Activated CD8-positive, alpha-beta memory T cell treated with anti-CD3 and anti-CD28 coated beads for 24 hours (primary cell): Measurements from ENCODE around the gene DNAH7.
"Not testable (repeated sequence)": the region's sequence is repeated elsewhere in the genome, so short reads cannot be mapped to it uniquely, and the experiment has no call there.

Experiments used
- DNase-seq: peaks from one replicate; pipeline ENCODE4 v3.0.0-alpha.2; 2020

DNAH7 gene

DNA sequence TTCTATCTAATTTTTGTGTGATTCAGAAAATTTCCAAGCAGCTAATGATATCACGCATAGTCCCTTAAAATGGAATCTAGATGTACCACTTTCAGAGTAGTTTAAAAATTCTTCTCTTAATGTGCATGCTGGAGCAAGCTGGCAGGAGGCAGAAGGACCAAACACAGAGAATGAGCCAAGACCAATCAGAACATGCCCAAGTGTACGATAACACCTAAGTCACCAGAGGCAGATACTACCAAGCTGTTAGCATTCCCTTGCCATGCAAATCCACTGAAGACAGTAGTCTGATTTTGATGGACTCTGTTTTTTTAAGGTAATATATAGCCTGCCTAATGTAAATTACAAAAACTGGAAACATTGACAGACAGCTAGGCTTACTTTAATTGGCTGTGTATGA, 109.3 kb downstream of the DNAH7 start:
- DNase-seq = no peak

DNA sequence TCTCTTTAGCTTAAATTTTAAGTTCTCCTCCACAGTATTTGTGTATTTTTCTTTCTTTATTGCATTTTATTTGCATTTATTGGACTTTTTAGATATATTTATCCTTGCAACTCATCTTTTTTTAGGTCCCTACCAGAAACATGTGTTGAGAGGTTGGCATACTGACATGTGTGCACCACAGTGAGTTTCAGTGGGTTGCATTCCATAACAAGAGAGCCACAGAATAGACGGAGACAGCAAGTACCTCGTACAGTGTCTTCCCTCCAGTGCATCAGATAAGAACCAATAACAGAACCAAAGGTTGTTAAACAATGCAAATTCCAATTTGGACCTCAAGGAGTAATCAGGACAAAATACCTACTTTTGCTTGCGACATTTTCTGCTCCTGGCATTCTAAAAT, 111.9 kb downstream of the DNAH7 start:
- DNase-seq = no peak

DNA sequence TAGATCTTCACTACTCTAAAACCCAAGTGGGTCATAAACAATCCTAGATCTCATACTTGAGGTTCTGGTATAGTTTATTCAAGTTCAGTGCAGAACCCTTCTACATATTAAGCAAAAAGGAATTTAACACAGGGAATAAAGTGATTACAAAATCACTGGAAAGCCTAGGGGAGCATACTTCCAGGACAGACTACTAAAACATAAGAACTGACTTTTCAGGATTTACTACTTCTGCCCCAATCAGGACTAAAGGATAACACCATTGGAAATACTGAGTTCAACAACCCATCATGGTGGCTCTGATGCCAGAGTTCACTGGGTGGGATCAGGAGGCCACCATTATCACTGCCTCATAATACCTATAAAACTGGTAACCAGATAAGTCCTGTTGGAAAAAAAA, 123.6 kb downstream of the DNAH7 start:
- no peak for DNase-seq

DNA sequence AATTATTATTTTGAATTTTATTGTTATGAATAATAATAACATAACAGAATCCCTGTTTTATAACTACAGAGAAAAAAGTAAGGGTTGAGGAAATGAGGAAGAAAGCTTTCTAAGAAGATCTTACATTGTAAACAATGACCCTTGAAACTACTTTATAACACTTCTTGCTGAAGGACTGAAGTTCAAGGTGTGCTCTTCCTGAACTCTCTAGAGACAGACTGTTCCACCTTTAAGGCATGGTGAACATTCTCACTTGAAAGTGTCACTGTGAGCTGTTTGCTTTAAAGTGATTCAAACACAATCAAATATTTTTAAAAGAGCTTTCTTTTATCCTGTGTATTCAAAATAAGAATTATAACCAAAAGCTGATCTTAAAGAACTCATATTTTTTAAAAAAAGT, 131.5 kb downstream of the DNAH7 start:
- DNase-seq = no peak

DNA sequence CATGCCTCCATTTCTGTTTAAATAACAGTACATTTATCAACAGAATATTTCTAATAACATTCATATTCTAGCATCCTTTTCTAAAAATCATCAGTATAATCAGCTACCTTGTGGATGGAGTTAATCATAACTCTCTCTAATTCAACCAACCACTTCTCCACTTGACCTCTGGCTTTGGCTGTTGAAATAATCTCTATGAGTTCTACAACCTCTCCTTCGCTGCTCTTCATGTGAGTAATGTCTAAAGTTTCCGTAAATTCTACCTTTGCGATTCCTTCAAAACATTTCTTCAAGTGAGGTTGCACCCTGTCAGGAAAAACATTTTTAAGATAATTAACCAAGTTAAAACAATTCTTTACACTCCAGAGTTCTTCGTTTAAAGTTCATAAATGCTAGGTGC, 134.2 kb downstream of the DNAH7 start:
- DNase-seq = no peak

DNA sequence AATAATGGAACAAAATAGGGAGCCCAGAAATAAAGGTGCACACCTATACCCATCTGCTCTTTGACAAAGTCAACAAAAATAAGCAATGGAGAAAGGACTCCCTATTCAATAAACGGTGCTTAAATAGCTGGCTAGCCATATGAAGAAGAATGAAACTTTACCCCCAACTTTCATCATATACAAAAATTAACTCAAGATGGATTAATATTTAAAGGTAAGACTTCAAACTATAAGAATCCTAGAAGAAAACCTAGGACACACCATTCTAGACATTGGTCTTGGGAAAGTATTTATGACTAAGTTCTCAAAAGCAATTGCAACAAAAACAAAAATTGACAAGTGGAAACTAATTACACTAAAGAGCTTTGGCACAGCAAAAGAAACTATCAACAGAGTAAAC, 139.1 kb downstream of the DNAH7 start:
- no peak for DNase-seq

DNA sequence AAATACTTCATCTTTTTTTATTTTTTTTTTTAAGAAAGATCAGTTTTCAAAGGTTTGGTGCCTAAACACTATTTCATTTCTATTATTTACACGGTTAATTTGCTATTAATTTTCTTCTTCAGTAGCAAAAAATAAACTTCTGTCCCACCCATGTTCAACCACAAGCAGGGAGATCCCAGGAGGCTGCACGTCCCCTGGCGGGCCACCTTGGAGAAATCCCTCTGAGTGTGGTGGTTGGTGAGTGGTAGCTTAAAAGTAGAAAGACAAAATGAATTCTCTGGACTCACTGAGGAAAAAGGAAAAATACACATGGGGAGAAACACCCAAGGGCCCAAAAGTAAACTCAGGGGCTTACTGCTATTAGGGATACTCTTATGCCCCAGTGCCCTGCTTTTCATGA, 143.5 kb downstream of the DNAH7 start:
- no peak for DNase-seq

DNA sequence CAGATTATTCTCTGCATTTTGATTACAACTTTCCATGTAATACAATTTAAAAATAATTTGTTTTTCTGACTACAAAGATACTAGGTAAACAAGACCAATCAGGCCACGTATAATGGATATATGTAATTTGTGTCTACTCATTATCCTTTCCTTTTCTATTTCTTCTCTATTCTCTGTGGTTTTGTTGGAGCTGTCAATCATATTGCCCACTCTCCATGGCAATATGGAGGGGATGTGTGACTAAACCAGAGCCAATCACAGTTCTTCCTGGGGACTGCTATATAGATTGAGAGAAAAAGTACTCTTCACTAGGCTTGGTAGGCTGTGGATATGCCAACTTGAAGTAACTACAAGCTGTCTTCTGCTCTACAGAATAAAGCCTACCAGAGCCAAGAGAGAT, 144.7 kb downstream of the DNAH7 start:
- no peak for DNase-seq

DNA sequence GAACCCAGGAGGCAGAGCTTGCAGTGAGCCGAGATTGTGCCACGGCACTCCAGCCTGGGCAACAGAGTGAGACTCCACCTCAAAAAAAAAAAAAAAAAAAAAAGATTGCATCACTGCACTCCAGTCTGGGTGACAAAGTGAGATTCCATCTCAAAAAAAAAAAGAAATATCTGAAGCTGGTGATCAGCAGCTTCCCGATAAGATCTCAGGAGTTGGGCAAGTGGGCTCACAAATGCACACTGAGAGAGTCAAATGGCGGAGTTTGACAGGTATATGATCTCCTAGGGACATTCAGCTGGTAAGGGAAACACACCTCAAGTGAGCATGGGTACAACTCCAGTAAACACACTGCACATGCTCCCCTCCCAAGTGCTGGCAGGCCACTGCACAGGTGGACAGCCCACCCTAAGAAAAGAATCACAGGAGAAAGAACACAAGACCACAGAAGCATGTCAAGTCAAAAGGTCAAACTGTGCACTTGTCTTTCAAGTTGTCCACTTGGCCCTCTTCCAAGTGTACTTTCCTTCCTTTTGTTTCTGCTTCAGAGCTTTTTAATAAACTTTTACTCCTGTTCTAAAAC, 151.5 kb downstream of the DNAH7 start:
- DNase-seq = not testable (repeated sequence)

DNA sequence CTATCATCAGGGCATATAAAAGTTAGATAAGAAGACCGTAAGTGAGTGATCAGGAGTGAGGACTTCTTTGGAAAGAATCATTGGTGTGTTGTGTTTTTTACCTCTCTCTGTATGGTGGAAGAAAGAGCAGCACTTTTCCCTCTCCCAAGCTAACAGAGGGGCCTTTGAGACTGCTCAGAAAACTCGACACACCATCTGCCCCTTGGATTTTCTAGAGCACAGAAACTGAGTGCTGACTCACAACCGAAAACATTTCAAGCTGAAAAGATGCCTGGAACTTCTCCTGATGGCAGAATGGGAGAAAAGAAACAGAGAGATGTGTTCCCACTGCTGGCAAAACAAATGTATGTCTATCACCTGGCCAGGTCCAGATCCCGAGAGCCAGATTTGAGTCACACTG, 156.6 kb downstream of the DNAH7 start:
- no peak for DNase-seq

DNA sequence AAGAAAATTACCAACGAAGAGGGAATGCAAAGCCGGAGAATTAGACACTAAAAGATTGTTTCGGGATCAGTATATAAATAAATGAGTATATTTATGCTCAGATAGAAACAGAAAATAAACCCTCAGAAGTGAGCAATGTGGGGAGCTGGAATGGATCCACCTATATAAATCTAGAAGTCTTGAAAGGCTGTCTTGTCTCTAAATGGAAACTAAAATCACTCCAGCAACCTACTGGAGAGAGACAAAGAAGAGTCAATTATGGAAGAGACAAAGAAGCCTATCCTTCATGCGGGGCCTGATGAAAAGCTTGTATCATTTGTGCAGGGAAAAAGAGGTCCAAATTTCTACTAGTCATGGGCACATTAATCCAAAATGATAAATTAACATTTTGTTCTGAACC, 158.1 kb downstream of the DNAH7 start:
- DNase-seq = no peak

DNA sequence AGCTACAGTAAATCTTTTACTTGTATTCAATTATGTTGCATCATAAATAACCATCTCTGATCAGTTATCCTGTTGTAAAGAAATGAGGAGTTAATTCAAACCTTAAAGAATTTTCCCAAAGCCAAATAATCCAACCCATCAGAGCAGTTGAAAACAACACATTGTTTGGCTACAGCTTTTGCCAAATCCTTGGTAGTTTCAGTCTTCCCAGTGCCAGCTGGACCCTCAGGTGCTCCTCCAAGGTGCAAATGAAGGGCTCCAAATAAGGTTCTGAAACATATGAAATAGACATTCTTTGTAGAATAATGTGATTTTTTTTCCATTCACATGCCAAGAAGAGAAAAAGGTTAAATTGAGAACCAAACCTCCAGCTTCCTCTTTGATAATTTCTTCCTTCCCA, 158.7 kb downstream of the DNAH7 start:
- DNase-seq = no peak

DNA sequence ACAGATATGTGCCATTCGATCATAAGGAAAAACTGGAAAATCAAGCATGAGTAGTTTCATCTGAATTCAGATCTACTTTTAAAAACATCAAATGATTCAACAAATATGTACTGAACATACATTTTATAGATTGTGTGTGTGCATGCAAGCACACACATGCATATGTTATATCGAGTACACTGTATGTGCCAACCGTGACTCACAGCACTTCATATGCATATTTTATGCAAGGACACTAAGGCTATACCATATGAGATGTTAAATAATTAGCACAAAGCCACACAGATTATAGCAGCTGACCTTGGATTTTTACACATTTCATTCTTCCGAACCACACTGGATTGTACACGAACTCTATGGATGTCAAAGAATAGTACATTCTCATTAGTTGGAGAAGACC, 161.2 kb downstream of the DNAH7 start:
- no peak for DNase-seq

DNA sequence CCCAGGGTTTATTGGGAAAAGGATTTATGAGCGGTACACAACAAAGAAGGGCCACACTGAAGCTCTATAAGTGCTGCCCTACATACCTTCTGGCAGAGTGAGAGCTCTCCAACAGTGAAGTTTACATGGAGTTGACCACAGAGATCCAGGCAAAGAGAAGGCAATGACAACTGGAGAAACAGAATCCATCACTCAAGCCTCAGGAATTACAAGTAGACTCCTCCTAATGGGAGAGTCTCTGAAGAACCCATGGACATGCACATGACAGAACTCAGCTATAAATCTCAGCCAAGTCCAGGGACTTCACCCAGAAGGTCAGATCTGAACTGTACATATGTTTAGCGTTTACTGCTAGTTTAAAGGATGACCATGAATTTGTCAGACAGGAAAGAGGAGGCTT, 164.7 kb downstream of the DNAH7 start:
- DNase-seq = no peak

DNA sequence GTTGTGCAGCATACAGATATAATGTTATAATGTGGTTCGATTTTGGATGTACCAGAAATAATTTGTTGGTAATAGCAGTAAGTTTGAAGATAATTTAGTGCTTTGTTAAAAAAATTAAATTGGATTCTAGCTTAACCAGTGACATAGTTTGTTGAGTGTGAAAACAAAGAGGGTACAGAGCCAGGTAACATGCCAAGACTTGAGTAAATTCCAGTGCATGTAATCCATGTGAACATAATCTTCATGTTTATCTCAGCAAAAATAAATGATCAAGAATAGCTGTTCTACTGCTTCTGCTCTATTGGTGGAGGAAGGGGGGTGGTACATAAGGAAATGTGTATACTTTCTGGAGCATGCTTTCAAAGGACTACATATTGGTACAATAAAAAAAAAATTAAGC, 165.8 kb downstream of the DNAH7 start:
- no peak for DNase-seq

DNA sequence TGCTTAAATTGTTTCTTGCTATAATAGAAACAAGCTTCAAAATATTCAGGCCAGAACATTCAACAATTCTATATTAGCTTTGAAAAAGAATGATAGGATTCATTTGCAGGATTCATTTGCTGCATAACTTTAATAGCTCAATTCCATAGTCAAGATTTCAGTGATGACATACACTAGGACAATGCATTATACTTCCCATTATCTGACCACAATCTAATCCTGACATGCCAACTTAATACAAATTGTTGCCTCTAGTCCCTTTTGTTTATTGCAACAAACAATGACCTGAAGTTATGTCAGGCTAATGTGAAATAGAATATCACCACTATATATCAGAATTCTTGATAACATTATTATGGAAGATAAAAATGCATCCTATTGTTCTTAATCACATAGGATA, 169.4 kb downstream of the DNAH7 start:
- no peak for DNase-seq

DNA sequence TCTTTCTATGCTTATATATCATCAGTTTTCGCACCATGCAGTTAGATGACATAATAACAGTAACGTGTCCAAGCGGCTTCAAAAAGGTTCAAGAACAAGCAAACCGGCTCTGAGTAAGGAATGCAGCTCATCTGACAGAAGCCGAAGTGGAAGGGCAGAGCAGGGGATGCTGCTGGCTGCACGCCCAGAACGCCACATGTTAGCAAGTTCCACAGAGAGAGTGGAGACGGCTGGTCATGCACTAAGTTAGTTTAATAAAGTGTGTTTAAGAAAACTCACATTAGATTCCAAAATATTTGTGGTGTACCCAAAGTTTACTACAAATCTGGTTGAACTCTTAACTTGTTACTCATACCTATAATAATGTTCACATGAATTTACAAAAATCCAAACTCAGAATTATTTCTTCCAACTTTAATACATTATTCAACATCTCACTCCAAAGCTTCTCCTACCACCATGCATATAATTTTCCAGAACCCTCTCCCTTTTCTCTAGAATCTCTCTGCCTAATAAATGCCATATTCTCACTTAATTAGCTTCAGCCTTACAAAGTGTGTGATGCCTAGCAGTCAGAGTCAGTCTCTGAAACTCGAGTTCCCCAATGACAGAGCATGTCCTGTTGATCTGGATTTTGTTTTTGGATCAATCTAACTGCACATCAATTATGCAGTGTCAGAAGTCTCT, 170.0 kb downstream of the DNAH7 start:
- no peak for DNase-seq

DNA sequence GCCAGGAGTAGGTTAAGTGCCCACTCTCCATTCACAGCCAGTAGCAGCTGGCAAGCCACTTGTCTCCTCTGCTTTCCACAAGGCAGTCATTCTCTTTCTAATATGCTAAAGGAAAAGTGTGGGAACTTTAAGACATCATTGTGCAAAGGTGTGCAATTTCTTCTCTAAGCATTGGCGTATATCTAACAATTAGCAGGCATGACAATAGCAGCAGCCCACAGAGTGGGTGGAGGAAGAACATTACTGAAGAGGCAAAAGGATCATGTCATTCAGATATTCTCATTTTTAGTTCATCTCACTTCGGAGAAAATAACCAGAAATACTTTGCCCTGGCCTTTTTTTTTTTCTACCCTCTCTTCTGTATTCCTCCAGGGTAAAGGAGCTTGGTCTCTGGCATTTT, 177.6 kb downstream of the DNAH7 start:
- no peak for DNase-seq

DNA sequence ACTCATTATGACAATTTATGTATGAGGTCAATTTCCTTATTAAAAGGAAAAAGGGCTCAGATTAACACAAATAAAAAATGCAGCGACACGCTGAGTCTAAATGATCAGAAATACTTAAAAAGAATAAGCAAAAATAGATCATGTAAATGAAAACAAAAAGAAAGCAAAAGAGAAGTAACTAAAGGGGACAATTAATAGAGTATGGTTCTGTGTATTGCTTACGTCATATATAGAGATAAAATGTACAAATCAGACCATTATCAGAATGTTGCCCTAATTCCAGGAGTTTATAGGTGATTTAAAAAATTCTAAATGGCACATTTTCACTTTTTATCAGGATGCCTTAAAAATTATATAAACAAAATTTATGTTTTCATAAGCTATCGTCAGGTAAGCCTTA, 189.5 kb downstream of the DNAH7 start:
- DNase-seq = no peak

DNA sequence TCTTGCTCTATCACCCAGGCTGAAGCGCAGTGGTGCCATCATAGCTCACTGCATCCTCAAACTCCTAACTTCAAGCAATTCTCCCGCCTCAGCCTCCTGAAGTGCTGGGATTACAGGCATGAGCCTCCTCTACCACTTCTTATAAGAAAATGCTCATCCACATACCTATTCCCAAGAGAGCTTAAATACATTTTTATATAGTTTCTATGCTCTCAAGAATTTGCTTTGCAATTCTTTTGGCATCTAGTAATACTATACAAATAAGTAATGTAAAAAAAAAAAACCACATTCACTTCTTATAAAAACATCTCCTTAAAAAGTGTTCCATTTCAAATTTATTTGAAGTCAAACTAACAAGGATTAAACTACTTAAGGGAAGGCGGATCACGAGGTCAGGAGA, 197.3 kb downstream of the DNAH7 start:
- no peak for DNase-seq

DNA sequence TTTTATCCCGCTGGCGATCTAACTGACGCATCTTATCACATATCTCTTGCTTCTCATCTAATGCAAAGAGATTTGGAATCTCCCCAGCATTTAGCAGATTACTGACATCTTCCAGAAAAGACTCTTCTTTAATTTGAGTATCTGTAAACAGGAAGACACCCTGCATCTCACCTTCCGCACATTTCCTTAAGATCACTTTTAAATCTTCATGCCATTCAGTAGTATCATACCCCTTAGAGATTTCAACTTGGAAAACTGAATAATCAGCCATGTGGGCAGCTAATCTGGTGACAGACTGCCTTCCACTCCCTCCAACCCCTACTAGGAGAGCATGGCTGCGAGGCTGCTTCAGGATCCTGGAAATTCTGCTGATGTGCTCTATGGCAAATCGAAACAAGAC, 204.3 kb downstream of the DNAH7 start:
- no peak for DNase-seq

DNA sequence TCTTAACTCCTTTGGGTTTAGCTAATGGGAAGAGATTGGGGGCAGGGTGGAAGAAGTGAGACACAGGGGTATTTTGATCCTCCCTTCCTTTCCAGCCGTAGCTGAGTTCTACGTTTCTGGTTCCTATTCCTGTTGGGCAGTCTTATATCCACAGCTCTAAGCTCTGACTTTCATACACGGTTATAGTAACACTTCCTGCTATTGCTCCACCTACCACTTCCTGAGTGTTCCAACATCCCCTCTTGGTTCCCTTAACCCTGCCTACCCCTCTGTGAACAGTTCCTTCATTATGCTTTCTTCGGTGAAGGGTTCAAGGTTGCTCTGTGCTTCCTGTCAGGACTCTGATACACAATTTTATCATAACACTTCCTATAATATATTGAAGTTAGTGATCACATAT, 205.1 kb downstream of the DNAH7 start:
- DNase-seq = no peak

DNA sequence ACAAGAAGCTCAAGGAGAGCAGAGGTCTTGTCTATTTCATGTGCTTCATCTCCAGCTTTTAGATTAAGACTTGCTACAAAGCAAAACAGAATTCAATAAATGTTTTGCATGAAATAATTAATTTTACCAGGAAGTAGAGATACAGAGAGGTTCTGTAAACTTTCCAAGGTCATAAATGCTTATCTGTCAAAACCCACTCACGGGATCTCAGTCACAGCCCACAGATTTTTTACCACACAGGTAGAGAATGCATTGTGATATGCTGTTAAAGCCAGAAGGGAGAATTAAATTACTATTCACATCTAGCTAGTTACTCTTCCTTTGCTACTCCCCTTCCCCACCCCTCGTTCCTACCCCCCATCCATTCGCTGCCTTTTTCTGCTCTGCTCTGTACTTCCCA, 205.5 kb downstream of the DNAH7 start:
- no peak for DNase-seq

DNA sequence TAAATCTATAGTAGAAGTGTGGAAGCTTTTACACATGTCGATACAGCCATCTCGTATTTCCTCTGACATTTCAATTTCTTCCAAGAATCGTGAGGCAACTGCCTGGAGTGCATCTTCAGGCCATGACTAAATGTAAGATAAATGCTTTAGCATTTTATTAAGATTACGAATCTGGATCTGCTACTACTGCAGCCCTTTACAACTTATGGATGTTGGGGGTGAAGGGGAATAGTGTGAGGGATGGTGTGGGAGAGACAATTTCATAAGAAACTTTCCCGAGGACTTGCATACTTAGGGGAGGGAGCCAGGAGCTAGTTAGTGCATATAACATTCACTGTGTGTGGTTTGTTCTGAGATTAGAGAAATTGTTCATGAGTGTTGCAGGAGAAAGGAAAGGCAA, 206.8 kb downstream of the DNAH7 start:
- no peak for DNase-seq

DNA sequence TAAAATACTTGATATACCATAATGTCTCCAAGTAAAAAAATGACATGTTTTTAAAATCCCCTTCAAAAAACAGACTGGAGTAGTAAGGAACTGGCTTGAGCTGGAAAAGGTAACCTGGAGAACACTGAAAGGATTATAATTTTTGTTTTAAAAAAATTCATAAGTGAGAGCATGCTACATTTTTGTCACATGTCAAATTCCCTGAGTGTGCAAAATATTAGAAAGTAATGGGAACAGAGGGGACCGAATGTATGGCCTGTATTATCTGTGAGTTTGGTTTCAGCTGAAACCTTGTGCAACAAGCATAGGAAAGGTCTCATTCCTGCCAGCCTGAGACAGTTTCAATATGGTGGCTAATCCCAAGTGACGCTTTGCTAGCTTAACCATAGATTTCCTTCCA, 209.1 kb downstream of the DNAH7 start:
- no peak for DNase-seq
